ENCODE data around the gene SUPT6H. TPM values are rescaled to one million over a fixed set of nuclear protein-coding genes. Genes with fewer than 3 reads are reported as not detected.

SUPT6H gene
- total RNA-seq, 4 donors from 2014 or later: 47.2 to 86.7 (median 71.3) TPM

DNA sequence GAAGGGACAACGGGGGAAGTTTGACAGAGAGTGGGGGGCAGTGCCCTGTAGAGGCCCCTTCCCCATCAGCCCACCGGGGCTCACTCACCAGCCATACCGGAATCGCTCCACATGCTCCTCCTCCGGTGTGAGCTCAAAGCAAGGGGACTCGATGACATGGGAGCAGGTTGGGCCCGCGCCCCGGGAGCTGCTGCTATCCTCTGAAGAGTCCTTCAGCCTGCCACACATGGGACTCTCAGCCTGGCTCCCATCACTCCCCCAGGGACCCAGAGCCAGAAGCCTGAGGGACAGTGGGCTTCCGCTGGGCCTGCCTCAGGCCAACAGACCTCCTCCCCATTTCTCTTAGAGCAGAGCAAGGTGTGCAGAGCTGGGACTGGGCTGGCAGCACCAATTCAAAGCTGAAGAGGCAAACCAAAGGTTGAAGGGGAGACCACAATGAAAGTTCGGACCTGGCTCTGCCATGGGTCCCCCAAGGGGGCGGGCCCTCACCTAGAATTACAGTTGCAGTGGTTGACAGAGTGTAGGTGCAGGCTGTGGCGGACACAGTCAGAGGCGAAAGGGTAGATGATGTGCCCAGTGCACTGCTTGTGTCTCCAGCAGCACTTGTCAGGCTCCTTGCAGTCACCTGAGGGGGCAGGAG is 42.3 kb downstream of the SUPT6H start:
- H3K4me3 ChIP-seq (ENCODE audit: low read depth, poor library complexity, severe bottlenecking): no peak overlapping the region
- TF ChIP-seq POLR2A (IDR thresholded peaks at IDR 0.05): no peak
- TF ChIP-seq, protein P1, sequence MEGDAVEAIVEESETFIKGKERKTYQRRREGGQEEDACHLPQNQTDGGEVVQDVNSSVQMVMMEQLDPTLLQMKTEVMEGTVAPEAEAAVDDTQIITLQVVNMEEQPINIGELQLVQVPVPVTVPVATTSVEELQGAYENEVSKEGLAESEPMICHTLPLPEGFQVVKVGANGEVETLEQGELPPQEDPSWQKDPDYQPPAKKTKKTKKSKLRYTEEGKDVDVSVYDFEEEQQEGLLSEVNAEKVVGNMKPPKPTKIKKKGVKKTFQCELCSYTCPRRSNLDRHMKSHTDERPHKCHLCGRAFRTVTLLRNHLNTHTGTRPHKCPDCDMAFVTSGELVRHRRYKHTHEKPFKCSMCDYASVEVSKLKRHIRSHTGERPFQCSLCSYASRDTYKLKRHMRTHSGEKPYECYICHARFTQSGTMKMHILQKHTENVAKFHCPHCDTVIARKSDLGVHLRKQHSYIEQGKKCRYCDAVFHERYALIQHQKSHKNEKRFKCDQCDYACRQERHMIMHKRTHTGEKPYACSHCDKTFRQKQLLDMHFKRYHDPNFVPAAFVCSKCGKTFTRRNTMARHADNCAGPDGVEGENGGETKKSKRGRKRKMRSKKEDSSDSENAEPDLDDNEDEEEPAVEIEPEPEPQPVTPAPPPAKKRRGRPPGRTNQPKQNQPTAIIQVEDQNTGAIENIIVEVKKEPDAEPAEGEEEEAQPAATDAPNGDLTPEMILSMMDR (IDR thresholded peaks at IDR 0.05): no peak
- DNase-seq (ENCODE audit: low spot score in 2 of 2): no peak
- WGBS, 2 donors: 90 to 91% methylated on average over 12 to 14 of the region's 14 CpGs
- intact Hi-C loops (cut with DNase I; ENCODE audit: low total_unique reads): no loop called here

DNA sequence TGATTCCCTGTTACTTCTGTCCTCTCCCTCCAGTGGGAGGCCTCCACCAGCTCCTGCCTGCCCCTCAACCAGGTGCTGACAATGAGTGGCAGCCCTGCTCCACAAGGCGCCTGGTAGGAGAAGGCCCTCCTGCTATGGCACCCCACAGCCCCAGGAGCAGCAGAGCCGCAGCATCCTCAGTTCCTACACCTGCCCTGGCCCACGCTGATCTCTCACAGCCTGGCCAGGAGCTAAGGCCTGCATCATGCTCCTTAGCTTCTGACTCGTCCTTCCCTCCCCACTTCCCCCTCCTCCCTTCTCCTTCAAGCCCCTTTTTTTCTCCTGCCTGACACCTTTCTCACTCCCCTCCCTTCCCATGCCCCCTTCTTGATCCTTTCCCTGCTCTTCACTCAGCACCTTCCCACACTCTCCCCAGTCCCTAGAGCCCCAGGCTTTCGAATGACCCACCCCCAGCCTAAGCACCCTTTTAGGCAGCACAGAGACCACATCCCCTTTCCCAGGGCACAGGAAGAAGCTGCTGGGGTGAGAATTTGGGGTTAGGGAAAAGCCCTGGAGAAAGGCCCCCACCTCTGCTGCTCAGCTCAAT is 43.2 kb downstream of the SUPT6H start:
- TF ChIP-seq POLR2A (IDR thresholded peaks at IDR 0.05): no peak
- TF ChIP-seq, protein P1 (IDR thresholded peaks at IDR 0.05): no peak
- no peak overlapping the region for H3K4me3 ChIP-seq (ENCODE audit: low read depth, poor library complexity, severe bottlenecking)
- intact Hi-C loops (cut with DNase I; ENCODE audit: low total_unique reads): no loop called here
- DNase-seq (ENCODE audit: low spot score in 2 of 2): no peak
- WGBS, 2 donors: 71 to 82% methylated on average over 5 of the region's 5 CpGs

DNA sequence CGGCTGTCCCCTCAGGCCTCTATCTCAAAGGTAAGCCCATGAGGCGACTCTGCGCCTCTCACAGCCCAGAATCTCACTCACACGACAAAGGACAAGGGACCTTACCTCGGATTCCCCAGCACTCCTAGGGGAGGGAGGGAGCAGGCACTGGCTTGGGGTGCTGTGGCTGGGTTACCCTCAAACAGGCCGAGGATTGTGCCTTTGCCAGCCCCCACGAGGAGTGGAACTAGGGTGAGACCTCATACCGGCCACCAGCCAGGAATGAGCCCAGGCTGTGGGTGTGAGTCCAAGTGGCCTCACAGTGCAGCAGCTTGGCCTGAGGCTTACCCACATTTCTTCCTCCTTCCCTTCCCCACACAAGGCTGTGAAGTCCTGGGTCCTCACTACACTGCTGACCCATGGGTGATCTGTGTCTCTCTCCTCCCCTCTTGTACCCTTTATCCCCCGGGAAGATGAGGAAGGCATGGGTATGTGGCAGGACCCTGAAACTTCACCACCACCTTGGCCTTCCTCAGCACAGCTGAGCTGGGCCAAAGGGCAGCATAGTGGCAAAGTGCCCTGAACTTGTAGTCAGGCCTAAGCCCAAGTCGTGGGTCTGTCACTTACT is 43.8 kb downstream of the SUPT6H start:
- TF ChIP-seq POLR2A (IDR thresholded peaks at IDR 0.05): no peak
- TF ChIP-seq, protein P1 (IDR thresholded peaks at IDR 0.05): no peak
- WGBS, 2 donors: 75 to 79% methylated on average over 10 of the region's 10 CpGs
- DNase-seq (ENCODE audit: low spot score in 2 of 2): no peak
- intact Hi-C loops (cut with DNase I; ENCODE audit: low total_unique reads): no loop called here
- H3K4me3 ChIP-seq (ENCODE audit: low read depth, poor library complexity, severe bottlenecking): no peak overlapping the region

DNA sequence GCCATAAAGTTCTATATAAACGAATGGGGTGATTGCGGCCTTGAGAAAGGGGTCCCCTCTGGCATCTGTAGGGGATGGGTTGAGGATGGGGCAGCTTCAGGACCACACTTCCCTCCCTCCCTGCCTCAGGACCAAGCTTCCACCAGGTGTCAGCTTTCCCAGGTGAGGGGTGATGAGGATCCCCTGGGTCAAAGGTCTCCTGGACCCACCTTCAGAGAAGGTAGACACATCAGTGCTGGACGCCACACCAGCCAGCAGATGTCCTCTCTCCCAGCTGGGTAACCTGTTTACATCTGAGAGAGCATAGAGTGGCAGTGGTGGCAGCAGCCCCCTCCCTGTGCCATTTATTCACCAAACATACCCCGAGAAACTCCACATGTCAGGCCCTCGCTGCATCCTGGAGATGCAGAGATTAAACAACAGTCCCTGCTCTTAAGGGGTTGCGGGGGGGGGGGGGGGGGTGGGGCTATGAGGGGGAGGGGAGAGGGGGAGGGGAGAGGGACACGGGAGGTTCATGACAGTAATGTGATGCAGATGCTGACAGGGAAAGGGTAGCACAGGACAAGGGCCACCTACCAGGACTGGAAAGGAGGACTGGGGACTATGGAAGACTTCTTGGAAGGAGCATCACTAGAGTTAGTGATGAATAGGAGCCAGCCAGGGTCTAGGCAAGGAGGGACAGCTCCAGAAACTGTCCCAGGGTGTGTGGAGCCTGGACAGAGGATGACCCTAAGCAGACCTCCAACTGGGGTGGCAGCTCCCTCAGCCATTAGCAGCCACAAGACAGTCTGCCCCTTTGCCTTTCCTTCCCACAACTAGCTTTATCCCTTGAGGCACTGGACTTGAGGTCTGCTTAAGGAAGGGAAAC is 44.7 kb downstream of the SUPT6H start:
- intact Hi-C loops (cut with DNase I; ENCODE audit: low total_unique reads): no loop called here
- 69 to 85% methylated on average over 3 to 7 of the region's 7 CpGs for WGBS, 2 donors
- no peak for TF ChIP-seq POLR2A (IDR thresholded peaks at IDR 0.05)
- TF ChIP-seq, protein P1 (IDR thresholded peaks at IDR 0.05): no peak
- H3K4me3 ChIP-seq (ENCODE audit: low read depth, poor library complexity, severe bottlenecking): no peak overlapping the region
- DNase-seq (ENCODE audit: low spot score in 2 of 2): no peak

DNA sequence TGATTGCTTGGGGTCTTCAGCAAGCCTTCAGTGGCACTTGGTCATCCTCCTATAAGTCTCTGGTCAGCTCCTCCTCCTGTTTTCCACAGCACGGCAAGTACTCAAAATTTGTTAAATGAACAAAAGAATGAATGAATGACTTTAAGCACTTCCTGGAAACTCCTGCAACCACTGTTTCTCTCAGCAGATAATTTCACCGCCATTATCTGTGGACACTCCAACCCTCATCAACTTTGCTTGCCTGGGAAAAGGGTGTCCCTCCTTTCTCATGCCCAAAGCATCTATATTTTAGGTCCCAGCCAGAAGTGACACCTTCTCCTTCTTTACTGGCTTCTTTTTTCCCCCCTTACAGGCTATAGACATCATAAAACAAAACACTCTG is 45.3 kb downstream of the SUPT6H start:
- intact Hi-C loops (cut with DNase I; ENCODE audit: low total_unique reads): no loop called here
- no peak overlapping the region for H3K4me3 ChIP-seq (ENCODE audit: low read depth, poor library complexity, severe bottlenecking)
- TF ChIP-seq, protein P1 (IDR thresholded peaks at IDR 0.05): no peak
- TF ChIP-seq POLR2A (IDR thresholded peaks at IDR 0.05): no peak
- WGBS, 2 donors: 74 to 85% methylated on average over 2 of the region's 2 CpGs
- DNase-seq (ENCODE audit: low spot score in 2 of 2): no peak
